ENCODE results near the gene CCSAP.

DNA sequence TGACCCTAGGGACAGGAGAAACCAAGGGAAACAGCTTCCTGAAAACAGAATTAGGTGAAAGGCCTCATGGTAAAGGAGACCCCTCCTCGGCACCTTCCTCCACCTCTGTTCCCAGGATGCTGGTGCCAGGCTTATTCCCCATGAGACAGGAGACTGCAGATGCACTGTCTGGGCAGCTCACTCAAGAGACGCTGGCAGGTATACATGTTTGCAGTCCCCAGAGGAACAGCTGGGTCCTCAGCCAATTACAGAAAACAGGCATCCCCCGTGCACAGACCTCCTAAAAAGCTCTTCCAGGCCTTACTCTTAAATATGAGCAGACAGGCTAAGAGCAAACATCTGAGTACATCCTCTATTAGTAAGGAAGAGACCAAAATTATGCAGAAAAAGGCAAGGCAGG lies 6.5 kb downstream of the CCSAP start:
- no peak for TF ChIP-seq POLR2A (IDR thresholded peaks at IDR 0.05; ENCODE audit: low read depth, low read length)
- no peak for TF ChIP-seq POLR2AphosphoS2 (IDR thresholded peaks at IDR 0.05; ENCODE audit: low read depth, low read length)
- TF ChIP-seq POLR2AphosphoS5 (IDR thresholded peaks at IDR 0.05; ENCODE audit: low read length), result no peak
- TF ChIP-seq ZNF217 (IDR thresholded peaks at IDR 0.05), result no peak

Data from GM12878 (cell line).